ENCODE results near the gene CRLF1. TPM values are rescaled to one million over a fixed set of nuclear protein-coding genes. Genes with fewer than 3 reads are reported as not detected.
A peak's percentile ranks its signal among the peaks of the same experiment; 100 is the strongest.

CRLF1 gene
- total RNA-seq, 1 donor from 2014 or later = not detected

GRCh38 chr19:18597809-18598660, 8.6 kb downstream of the CRLF1 start:
- intact Hi-C loops (cut with micrococcal nuclease) = no loop called here
- ATAC-seq (ENCODE audit: low read depth) = no peak
- TF ChIP-seq, protein P1, sequence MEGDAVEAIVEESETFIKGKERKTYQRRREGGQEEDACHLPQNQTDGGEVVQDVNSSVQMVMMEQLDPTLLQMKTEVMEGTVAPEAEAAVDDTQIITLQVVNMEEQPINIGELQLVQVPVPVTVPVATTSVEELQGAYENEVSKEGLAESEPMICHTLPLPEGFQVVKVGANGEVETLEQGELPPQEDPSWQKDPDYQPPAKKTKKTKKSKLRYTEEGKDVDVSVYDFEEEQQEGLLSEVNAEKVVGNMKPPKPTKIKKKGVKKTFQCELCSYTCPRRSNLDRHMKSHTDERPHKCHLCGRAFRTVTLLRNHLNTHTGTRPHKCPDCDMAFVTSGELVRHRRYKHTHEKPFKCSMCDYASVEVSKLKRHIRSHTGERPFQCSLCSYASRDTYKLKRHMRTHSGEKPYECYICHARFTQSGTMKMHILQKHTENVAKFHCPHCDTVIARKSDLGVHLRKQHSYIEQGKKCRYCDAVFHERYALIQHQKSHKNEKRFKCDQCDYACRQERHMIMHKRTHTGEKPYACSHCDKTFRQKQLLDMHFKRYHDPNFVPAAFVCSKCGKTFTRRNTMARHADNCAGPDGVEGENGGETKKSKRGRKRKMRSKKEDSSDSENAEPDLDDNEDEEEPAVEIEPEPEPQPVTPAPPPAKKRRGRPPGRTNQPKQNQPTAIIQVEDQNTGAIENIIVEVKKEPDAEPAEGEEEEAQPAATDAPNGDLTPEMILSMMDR (IDR thresholded peaks at IDR 0.05) = no peak
- CTCF ChIA-PET = no interaction called here
- Mint-ChIP-seq H3K27ac (no peak overlapping the region), H3K9me3 (no peaks in the 10 kb centered on the region), H3K27me3 (peaks cover 21% of the 10 kb centered on the region), H3K36me3 (ENCODE audit: low read depth) (no peaks in the 10 kb centered on the region), H3K4me3 (no peak overlapping the region), H3K4me1 (peaks cover 13% of the 10 kb centered on the region)
- POLR2A ChIA-PET = no interaction called here
- DNase-seq = no peak

DNA sequence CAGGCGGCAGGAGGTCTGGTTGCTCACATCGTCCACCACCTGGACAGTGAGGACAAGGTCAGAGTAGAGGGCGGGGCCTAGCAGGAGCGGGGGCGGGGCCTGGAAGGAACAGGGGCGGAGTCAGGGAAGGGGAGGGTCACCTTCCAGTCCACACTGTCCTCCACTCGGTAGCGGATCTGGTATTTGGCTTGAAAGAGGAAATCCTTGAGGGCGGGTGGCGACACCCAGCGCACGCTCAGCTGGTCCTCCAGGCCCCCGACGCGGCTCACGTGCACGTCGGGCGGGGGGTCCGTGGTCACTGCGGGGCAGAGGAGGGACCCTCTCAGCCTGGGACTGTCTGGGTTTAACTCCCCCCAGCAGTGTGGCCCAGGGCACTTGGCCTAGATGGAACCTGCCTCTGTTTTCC, 9.8 kb downstream of the CRLF1 start:
- DNase-seq = no peak
- Mint-ChIP-seq H3K27me3 (peaks cover 16% of the 10 kb centered on the region), H3K4me1 (peaks cover 15% of the 10 kb centered on the region), H3K36me3 (ENCODE audit: low read depth) (no peaks in the 10 kb centered on the region), H3K4me3 (no peak overlapping the region), H3K27ac (no peak overlapping the region), H3K9me3 (no peaks in the 10 kb centered on the region)
- POLR2A ChIA-PET = no interaction called here
- no peak for ATAC-seq (ENCODE audit: low read depth)
- intact Hi-C loops (cut with micrococcal nuclease) = no loop called here
- CTCF ChIA-PET = interaction anchor here (0.9 kb wide), 1 partner anchor 250 kb away, joined by 3 read pairs; no protein-coding TSS in a partner anchor
- TF ChIP-seq, protein P1 (IDR thresholded peaks at IDR 0.05) = no peak

GRCh38 chr19:18595475-18595874, 11.1 kb downstream of the CRLF1 start:
- H3K9me3 Mint-ChIP-seq = no peaks in the 10 kb centered on the region
- TF ChIP-seq, protein P1 (IDR thresholded peaks at IDR 0.05) = no peak
- peaks cover 21% of the 10 kb centered on the region for H3K4me1 Mint-ChIP-seq
- H3K4me3 Mint-ChIP-seq = peak overlapping the region; percentile 50
- no peak for DNase-seq
- peaks cover 10% of the 10 kb centered on the region for H3K36me3 Mint-ChIP-seq (ENCODE audit: low read depth)
- ChIA-PET POLR2A (no interaction called here), CTCF (interaction anchor here (1.1 to 1.5 kb wide), 2 partner anchors 237 to 252 kb away, joined by 3 read pairs; partner anchors contain the start of gene UPF1)
- no peak for ATAC-seq (ENCODE audit: low read depth)
- H3K27me3 Mint-ChIP-seq = peaks cover 10% of the 10 kb centered on the region
- H3K27ac Mint-ChIP-seq = no peak overlapping the region
- intact Hi-C loops (cut with micrococcal nuclease) = no loop called here

GRCh38 chr19:18594824-18595373, 11.7 kb downstream of the CRLF1 start:
- CTCF ChIA-PET = interaction anchor here (1.0 to 3.1 kb wide), 6 partner anchors 50 to 253 kb away, joined by 3 to 38 read pairs (median 3); partner anchors contain the start of genes ELL and UPF1
- Mint-ChIP-seq H3K4me1 (peaks cover 25% of the 10 kb centered on the region), H3K4me3 (peak overlapping the region; percentile 76), H3K27ac (no peak overlapping the region), H3K36me3 (ENCODE audit: low read depth) (peaks cover 10% of the 10 kb centered on the region), H3K9me3 (no peaks in the 10 kb centered on the region), H3K27me3 (peaks cover 8% of the 10 kb centered on the region)
- TF ChIP-seq, protein P1 (IDR thresholded peaks at IDR 0.05) = no peak
- ATAC-seq (ENCODE audit: low read depth) (no peak), DNase-seq (no peak)
- POLR2A ChIA-PET = interaction anchor here (0.6 to 2.6 kb wide), 3 partner anchors 74 to 252 kb away, joined by 4 to 6 read pairs (median 6); no protein-coding TSS in a partner anchor
- intact Hi-C loops (cut with micrococcal nuclease) = loop anchor here (1.0 to 5.0 kb wide), 4 partner anchors 80 to 392 kb away; no protein-coding TSS in a partner anchor
